Endodermal cell (in vitro differentiated cells): ENCODE measurements around the gene TRIB2. TPM values are rescaled to one million over a fixed set of nuclear protein-coding genes. Genes with fewer than 3 reads are reported as not detected.

ENCODE experiments used
- DNase-seq: peaks from one replicate; pipeline ENCODE4 v3.0.0-alpha.2; 2017
- H3K27ac ChIP-seq: 2 replicates; pipeline ENCODE4 v1.5.1; 2013; ENCODE audit warnings: mild to moderate bottlenecking, low read depth, low read length, moderate library complexity
- H3K27me3 ChIP-seq: 2 replicates; pipeline ENCODE4 v1.6.1; 2013; ENCODE audit warnings: mild to moderate bottlenecking, low read length, moderate library complexity; ENCODE audit not compliant: insufficient read depth, control insufficient read depth, poor library complexity, severe bottlenecking
- H3K36me3 ChIP-seq: 2 replicates; pipeline ENCODE4 v1.7.0; 2013; ENCODE audit warnings: mild to moderate bottlenecking, low read length, moderate library complexity; ENCODE audit not compliant: control insufficient read depth, insufficient read depth
- H3K4me1 ChIP-seq: one replicate; pipeline ENCODE4 v1.7.0; 2013; ENCODE audit warnings: low read length; ENCODE audit not compliant: control insufficient read depth, insufficient read depth
- H3K4me3 ChIP-seq: 2 replicates; pipeline ENCODE4 v1.5.1; 2013; ENCODE audit warnings: mild to moderate bottlenecking, low read length, moderate library complexity
- H3K9ac ChIP-seq: 2 replicates; pipeline ENCODE4 v1.6.1; 2013; ENCODE audit warnings: mild to moderate bottlenecking, low read length, moderate library complexity; ENCODE audit not compliant: poor library complexity, severe bottlenecking; ENCODE audit errors: extremely low read depth
- H3K9me3 ChIP-seq: 2 replicates; pipeline ENCODE4 v1.6.1; 2013; ENCODE audit warnings: mild to moderate bottlenecking, low read length, moderate library complexity; ENCODE audit not compliant: control insufficient read depth
- H3K27ac Mint-ChIP-seq: 2 replicates; pipeline ENCODE4 v1.8.0; 2020; ENCODE audit warnings: mixed read lengths
- H3K27me3 Mint-ChIP-seq: 2 replicates; pipeline ENCODE4 v1.8.0; 2021; ENCODE audit warnings: mild to moderate bottlenecking, mixed read lengths; ENCODE audit not compliant: insufficient read depth
- H3K36me3 Mint-ChIP-seq: 2 replicates; pipeline ENCODE4 v1.8.0; 2020; ENCODE audit warnings: low read depth, mixed read lengths
- H3K4me1 Mint-ChIP-seq: 2 replicates; pipeline ENCODE4 v1.8.0; 2020; ENCODE audit warnings: mixed read lengths
- H3K4me3 Mint-ChIP-seq: 2 replicates; pipeline ENCODE4 v1.8.0; 2020; ENCODE audit warnings: mild to moderate bottlenecking, moderate library complexity, mixed read lengths
- H3K9me3 Mint-ChIP-seq: 2 replicates; pipeline ENCODE4 v1.8.0; 2020; ENCODE audit warnings: mild to moderate bottlenecking, mixed read lengths
- WGBS, 2 experiments: methylation state at CpG; one replicate each; pipeline versions ENCODE4 v1.1.5 to v1.1.7; 2013; ENCODE audit warnings: missing lambda C conversion rate in 2 of 2, mixed read lengths in 1 of 2; ENCODE audit not compliant: insufficient coverage in 1 of 2, insufficient read length in 1 of 2; 5-methylcytosine and 5-hydroxymethylcytosine counted together
- long read RNA-seq, 4 experiments: library from polyadenylated mRNA in 2 of 4; library from RNA in 1 of 4; library from capped mRNA in 1 of 4; stranded (forward) in 3 of 4; unstranded in 1 of 4; transcript quantifications; one replicate each; pipeline ENCODE4 v2.0.0, GENCODE V29; 2020 to 2021; ENCODE audit warnings: inconsistent platforms in 1 of 4
- polyA plus RNA-seq, 2 experiments: library from polyadenylated mRNA; stranded (reverse); fragments of 50-300 nt; gene quantifications; one replicate each; pipeline ENCODE4 v1.2.3, GENCODE V29; 2013
- total RNA-seq, 2 donors: library from RNA; stranded (reverse); fragmentation: NEBNext Ultra II Directional in 1 of 2; extraction: Animal tissue kit (Norgen Biotek cat#: 25700) in 1 of 2; gene quantifications; 2 replicates in 1 of 2; 3 replicates in 1 of 2; pipeline ENCODE4 v1.2.1, GENCODE V29; 2021
- TF ChIP-seq, protein P1 (sequence below): fragments of 200-600 bp; sonication (generic); conservative IDR thresholded peaks from 2 replicates; pipeline ENCODE4 v1.5.0; 2021; ENCODE audit warnings: antibody characterized with exemption, mild to moderate bottlenecking

Gene TRIB2
- 10 to 100 TPM; 23.8 to 29.8 TPM for total RNA-seq
- polyA plus RNA-seq (2013, experiment 1 of 2): 91.6 TPM
- polyA plus RNA-seq (2013, experiment 2 of 2): 87.1 TPM
- long read RNA-seq, experiment 1, full-length matches to known transcripts: 4 of 10 reads
- long read RNA-seq, experiment 1, partial matches to known transcripts: 6 of 10 reads
- long read RNA-seq, experiment 1, other reads (novel, unspliced or antisense): 0 of 10 reads
- long read RNA-seq, experiment 2, full-length matches to known transcripts: 31 of 66 reads
- long read RNA-seq, experiment 2, partial matches to known transcripts: 7 of 66 reads
- long read RNA-seq, experiment 2, other reads (novel, unspliced or antisense): 28 of 66 reads
- long read RNA-seq, experiment 3, full-length matches to known transcripts: 49 of 94 reads
- long read RNA-seq, experiment 3, partial matches to known transcripts: 4 of 94 reads
- long read RNA-seq, experiment 3, other reads (novel, unspliced or antisense): 41 of 94 reads
- long read RNA-seq, experiment 4, partial matches to known transcripts: 5 of 5 reads
- long read RNA-seq, experiment 4, other reads (novel, unspliced or antisense): 0 of 5 reads

DNA sequence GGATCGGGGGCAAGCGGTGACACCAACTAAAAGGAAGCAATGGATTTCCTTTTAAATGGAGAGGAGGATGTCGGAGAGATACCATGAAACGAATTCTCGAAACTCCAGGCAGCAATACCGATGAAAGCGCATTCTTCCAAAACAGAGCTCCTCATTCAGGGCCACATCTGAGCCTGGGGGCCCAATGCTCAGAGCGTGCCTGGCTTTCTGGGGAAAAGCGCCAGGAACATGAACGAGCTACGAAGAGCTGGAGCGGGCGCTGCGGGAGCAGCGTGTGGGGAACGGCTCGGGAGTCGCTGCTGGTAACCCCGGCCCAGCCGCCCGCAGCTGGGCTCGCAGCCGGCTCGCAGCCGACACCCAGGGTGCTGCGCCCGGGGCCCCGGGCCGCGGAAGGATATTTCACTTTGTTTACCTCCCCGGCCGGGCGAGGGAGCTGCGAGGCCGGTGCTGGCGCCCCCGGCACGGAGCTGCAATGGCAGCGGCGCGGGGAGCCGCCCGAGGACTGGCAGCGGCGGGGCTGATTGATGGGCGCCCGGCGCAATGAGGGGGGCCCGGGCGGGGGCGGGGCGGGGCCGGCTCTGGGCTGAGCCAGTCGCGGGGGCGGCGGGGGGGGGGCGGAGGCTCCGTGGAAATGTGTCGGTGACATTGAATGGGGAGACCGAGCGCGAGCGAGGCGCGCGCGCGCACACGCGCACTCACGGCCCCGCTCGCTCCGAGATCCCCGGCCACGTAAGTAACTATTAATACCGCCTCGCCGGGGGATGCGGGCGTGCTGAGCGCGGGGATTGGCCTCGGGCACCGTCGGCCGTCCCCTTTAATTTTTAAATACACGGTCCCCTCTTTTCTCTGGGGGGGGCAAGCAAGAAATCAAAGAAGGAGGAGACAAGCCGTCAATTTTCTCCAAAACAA, at the start of gene TRIB2:
TRIB2 (plus strand) TSS at position 655 of the 909 bp plus-strand sequence. CDS start 1,372 bp downstream, outside the sequence.
- Histone ChIP-seq H3K4me1 (peaks cover 5% of the 10 kb centered on the region), H3K27me3 (peaks cover 21% of the 10 kb centered on the region), H3K4me3 (peak within 1 kb of the TSS; percentile 86), H3K9ac (peak within 1 kb of the TSS; percentile 51), H3K9me3 (no peaks in the 10 kb centered on the region), H3K27ac (peak within 1 kb of the TSS; percentile 95), H3K36me3 (no peaks in the 10 kb centered on the region)
- Mint-ChIP-seq H3K4me3 (peak within 1 kb of the TSS; percentile 89), H3K4me1 (peaks cover 33% of the 10 kb centered on the region), H3K36me3 (no peaks in the 10 kb centered on the region), H3K27ac (peak within 1 kb of the TSS; percentile 86), H3K9me3 (no peaks in the 10 kb centered on the region), H3K27me3 (peaks cover 17% of the 10 kb centered on the region)
- 1% methylated on average over 19 to 89 of the region's 90 CpGs for WGBS, 2 experiments
- DNase-seq: peak; percentile 92
- TF ChIP-seq, protein P1, sequence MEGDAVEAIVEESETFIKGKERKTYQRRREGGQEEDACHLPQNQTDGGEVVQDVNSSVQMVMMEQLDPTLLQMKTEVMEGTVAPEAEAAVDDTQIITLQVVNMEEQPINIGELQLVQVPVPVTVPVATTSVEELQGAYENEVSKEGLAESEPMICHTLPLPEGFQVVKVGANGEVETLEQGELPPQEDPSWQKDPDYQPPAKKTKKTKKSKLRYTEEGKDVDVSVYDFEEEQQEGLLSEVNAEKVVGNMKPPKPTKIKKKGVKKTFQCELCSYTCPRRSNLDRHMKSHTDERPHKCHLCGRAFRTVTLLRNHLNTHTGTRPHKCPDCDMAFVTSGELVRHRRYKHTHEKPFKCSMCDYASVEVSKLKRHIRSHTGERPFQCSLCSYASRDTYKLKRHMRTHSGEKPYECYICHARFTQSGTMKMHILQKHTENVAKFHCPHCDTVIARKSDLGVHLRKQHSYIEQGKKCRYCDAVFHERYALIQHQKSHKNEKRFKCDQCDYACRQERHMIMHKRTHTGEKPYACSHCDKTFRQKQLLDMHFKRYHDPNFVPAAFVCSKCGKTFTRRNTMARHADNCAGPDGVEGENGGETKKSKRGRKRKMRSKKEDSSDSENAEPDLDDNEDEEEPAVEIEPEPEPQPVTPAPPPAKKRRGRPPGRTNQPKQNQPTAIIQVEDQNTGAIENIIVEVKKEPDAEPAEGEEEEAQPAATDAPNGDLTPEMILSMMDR: peak; percentile 27

DNA sequence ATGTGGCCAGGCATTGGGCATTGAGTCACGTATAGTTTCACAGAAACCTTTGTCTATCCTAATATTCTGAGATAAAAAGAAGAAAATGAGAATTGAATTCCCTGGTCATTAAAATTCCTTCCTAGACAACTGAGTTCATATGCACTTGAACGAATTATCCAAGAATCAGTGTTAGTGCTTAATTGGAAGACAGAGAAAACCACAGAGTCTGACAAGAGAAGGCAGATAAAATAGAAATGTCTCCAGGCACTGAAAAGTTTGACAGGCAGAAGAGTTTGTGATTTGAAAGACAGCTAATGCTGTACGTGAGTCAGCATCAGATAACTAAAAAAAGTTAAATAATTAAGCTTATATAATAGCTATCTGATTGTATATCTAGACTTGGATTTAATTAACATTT, 47.7 kb upstream of the TRIB2 start:
- TF ChIP-seq, protein P1: no peak
- Histone ChIP-seq H3K36me3 (no peaks in the 10 kb centered on the region), H3K4me1 (no peaks in the 10 kb centered on the region), H3K27me3 (peaks cover 3% of the 10 kb centered on the region), H3K9me3 (peaks cover 18% of the 10 kb centered on the region), H3K4me3 (no peak overlapping the region), H3K27ac (no peak overlapping the region), H3K9ac (no peak overlapping the region)
- no peak overlapping the region for H3K27ac Mint-ChIP-seq
- H3K27me3 Mint-ChIP-seq: no peaks in the 10 kb centered on the region
- no peaks in the 10 kb centered on the region for H3K4me1 Mint-ChIP-seq
- DNase-seq: no peak
- H3K9me3 Mint-ChIP-seq: peaks cover 9% of the 10 kb centered on the region
- WGBS, 2 experiments: 98 to 100% methylated on average over 1 to 2 of the region's 3 CpGs
- no peaks in the 10 kb centered on the region for H3K36me3 Mint-ChIP-seq
- H3K4me3 Mint-ChIP-seq: no peak overlapping the region

DNA sequence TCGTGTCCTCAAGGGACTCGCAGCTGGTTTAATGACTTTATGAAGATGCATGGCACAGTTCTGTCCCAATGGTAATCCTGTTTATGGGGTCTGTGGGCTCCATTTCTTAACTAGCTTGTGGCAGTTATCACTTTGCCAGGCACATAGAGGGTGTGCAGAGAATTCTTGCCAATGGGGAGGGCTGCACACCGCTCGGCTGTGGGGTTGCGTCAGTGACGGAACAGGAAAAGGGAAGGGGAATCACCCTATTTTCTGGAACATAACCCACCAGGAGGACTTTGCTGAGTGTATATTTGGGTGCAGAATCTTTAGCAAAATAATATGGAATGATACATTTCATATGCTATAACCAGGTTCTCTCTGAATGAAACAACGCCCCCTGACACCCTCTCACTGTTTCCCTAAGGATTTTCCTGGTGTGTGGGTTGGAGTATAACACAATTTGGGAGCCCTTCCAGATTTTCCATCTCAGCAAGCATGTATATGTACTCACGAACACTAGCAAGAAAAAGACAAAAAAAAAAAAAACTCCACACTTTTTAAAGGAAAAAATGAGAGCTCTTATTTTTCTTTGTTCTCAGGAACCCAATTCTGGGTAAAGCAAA, 43.9 kb upstream of the TRIB2 start:
- Mint-ChIP-seq H3K9me3 (no peaks in the 10 kb centered on the region), H3K27me3 (no peaks in the 10 kb centered on the region), H3K27ac (no peak overlapping the region), H3K4me3 (no peak overlapping the region), H3K36me3 (no peaks in the 10 kb centered on the region), H3K4me1 (peaks cover 9% of the 10 kb centered on the region)
- no peak for DNase-seq
- Histone ChIP-seq H3K36me3 (no peaks in the 10 kb centered on the region), H3K9me3 (no peaks in the 10 kb centered on the region), H3K9ac (no peak overlapping the region), H3K27ac (no peak overlapping the region), H3K4me3 (no peak overlapping the region), H3K4me1 (no peaks in the 10 kb centered on the region), H3K27me3 (no peaks in the 10 kb centered on the region)
- TF ChIP-seq, protein P1: no peak
- WGBS, 2 experiments: 92% methylated on average over 3 to 7 of the region's 8 CpGs
